Activated T-cell treated with anti-CD3 and anti-CD28 coated beads, Interleukin-2, amount 50 U/mL, for 72 hours (primary cell): ENCODE results near the gene OR1J1. TPM values are rescaled to one million over a fixed set of nuclear protein-coding genes. Genes with fewer than 3 reads are reported as not detected.
A peak's percentile ranks its signal among the peaks of the same experiment; 100 is the strongest.

ENCODE experiments used
- ATAC-seq, 2 donors: fragments of 150-1000 bp; cut with Tn5 transposase; replicated peaks in 1 of 2; 2 replicates each; pipeline ENCODE4 v1.10.0; 2021; ENCODE audit warnings: moderate library complexity in 2 of 2, mild to moderate bottlenecking in 1 of 2
- DNase-seq, 2 donors: peaks; one replicate each; pipeline ENCODE4 v3.0.0; 2021 to 2022; ENCODE audit warnings: mixed read lengths in 1 of 2
- H3K27ac Mint-ChIP-seq: one replicate; pipeline ENCODE4 v1.8.0; 2022; ENCODE audit warnings: mild to moderate bottlenecking, moderate library complexity, mixed read lengths
- H3K27me3 Mint-ChIP-seq: one replicate; pipeline ENCODE4 v1.8.0; 2022; ENCODE audit warnings: low read depth, mixed read lengths
- H3K36me3 Mint-ChIP-seq, 2 donors: one replicate each; pipeline ENCODE4 v1.8.0; 2022; ENCODE audit warnings: mixed read lengths in 2 of 2, mild to moderate bottlenecking in 1 of 2; ENCODE audit not compliant: insufficient read depth in 2 of 2
- H3K4me1 Mint-ChIP-seq: one replicate; pipeline ENCODE4 v1.8.0; 2022; ENCODE audit warnings: low read depth, mixed read lengths
- H3K4me3 Mint-ChIP-seq, 2 donors: one replicate each; pipeline ENCODE4 v1.8.0; 2022; ENCODE audit warnings: mild to moderate bottlenecking in 2 of 2, mixed read lengths in 2 of 2, moderate library complexity in 2 of 2
- H3K9me3 Mint-ChIP-seq, 2 donors: one replicate each; pipeline ENCODE4 v1.8.0; 2022; ENCODE audit warnings: mixed read lengths in 2 of 2
- total RNA-seq, 2 donors: library from RNA; stranded (reverse); gene quantifications; one replicate each; pipeline ENCODE4 v1.2.3, GENCODE V29; 2022

Gene OR1J1
- total RNA-seq, 2 donors from 2014 or later, result not detected

DNA sequence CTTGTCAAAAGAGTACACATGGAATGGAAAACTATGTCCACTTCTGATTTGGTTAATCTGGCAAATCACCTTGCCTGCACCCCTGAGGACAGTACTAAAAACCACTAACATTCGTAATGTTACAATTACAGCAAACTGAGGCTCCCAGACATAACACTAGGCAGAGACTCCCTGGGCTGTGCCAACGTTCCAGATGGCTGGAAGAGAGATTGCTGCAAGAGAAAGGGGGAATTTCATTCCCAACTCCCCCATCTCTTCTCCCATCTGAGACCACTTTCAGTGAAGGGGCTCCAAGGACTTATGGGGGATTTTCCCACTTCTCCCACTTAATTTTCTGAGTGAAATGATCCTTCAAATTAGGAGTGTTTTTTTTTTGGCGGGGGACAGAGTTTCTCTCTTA, 11.3 kb downstream of the OR1J1 start:
- peaks cover 2% of the 10 kb centered on the region for H3K27me3 Mint-ChIP-seq
- H3K9me3 Mint-ChIP-seq, result no peaks in the 10 kb centered on the region
- no peak for ATAC-seq
- no peak overlapping the region for H3K27ac Mint-ChIP-seq
- H3K4me3 Mint-ChIP-seq, result no peak overlapping the region
- DNase-seq, result no peak
- no peaks in the 10 kb centered on the region for H3K36me3 Mint-ChIP-seq
- peaks cover 9% of the 10 kb centered on the region for H3K4me1 Mint-ChIP-seq

DNA sequence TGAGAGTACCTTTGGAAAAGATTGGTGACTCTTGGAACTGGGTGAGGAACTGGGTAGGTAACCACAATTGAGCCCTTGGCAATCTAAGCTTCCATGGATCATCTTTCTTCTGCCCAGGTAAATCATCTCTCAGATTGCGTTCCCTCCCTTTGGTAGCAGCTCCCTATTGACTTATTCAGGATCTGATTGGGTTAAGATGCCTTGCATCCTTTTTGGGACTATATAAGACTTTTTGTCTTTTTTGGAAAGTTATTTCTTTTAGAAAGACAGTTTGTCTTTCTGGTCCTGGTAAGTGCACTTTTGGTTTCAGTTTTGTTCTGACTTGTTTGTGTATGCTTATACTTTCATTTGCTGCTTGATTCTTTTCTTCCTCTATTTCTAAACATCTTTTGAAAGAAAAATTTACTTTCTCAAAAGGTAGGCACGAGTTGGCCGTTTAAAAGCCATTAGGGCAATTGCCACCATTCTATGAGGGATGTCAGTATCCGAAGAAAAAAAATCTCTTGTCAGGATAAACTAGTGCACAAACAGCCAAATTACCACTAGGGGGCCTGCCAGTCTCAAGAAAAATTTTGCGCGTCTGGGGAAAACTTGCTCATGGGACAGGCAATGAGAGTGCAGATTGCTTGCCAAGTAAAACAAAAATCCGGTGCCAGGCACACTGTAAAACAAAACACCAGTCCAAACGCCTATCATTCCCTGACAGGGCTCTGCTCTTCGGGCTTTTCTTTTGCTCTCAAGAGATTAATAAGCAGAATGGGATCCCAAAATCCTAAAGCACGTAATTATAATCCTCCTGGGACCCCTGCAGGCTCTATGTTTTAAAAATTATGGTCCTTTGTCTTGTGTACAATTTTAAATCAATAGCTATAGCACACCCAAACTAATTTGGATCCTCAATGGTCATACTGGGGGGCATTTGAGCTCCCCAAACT, 12.8 kb downstream of the OR1J1 start:
- no peaks in the 10 kb centered on the region for H3K36me3 Mint-ChIP-seq
- H3K4me1 Mint-ChIP-seq, result peaks cover 9% of the 10 kb centered on the region
- ATAC-seq (peak; percentile 79 to 80), DNase-seq (peak; percentile 65 to 71)
- H3K9me3 Mint-ChIP-seq, result no peaks in the 10 kb centered on the region
- peak overlapping the region; percentile 76 to 95 for H3K4me3 Mint-ChIP-seq
- H3K27ac Mint-ChIP-seq, result peak overlapping the region; percentile 95
- peaks cover 15% of the 10 kb centered on the region for H3K27me3 Mint-ChIP-seq

DNA sequence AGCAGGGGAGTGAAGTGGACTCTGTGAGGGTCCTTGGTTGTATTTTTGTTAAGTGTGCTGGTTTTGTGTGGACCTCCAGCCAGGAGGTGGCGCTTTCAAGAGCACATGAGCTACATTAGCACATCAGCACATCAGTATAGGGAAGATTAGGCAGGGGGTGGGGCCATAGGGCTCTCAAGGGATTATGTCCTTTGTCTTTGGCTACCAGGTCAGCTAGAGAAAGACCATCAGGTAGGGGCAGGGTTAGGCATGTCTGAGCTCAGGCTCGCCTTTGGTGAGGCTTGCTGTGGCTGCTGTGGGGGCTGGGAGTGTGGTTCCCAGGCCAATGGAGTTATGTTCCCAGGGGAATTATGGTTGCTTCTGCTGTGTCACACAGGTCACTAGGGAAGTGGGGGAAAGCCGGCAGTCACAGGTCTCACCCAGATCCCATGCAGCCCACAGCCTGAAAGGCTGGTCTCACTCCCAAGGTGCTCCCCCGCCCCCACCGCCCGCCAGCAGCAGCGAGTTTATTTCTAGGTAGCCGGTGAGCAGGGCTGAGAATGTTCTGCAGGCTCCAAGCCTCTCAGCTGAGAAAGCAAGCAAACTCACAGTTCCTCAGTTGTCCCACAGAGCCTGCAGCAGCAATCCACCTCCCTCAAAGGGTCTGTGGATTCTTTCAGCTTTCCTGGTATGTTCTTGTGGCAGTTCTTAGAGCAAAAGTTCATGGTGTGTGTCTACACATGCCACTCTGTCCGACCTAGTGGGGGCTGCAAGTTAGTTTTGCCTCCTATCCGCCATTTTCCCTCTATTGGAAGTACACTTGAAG, 13.7 kb downstream of the OR1J1 start:
- Mint-ChIP-seq H3K4me1 (peaks cover 9% of the 10 kb centered on the region), H3K27me3 (peaks cover 15% of the 10 kb centered on the region), H3K9me3 (no peaks in the 10 kb centered on the region), H3K27ac (peak overlapping the region; percentile 95), H3K36me3 (no peaks in the 10 kb centered on the region), H3K4me3 (peak overlapping the region; percentile 76 to 95)
- ATAC-seq (peak; percentile 41 to 43), DNase-seq (peak; percentile 35 to 36)

DNA sequence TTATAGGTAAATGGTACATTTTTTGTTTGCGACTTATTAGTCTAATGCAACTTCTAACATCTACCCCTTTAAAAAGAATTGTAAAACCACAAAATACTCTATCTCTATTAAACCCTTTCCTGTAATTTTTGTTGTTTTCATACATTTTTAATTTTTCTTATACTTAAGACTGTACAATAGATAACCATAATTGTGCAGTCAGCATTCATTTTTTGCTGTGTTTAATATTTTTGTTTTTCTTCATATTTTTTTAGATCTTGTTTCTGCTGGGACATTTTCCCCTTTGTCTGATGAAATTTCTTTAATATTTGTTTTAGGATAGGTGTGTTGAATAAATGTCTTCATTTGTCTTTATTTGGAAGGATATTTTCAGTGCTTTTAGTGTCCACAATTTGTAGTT, 19.9 kb downstream of the OR1J1 start:
- no peak for ATAC-seq
- H3K27me3 Mint-ChIP-seq, result peaks cover 21% of the 10 kb centered on the region
- no peaks in the 10 kb centered on the region for H3K4me1 Mint-ChIP-seq

DNA sequence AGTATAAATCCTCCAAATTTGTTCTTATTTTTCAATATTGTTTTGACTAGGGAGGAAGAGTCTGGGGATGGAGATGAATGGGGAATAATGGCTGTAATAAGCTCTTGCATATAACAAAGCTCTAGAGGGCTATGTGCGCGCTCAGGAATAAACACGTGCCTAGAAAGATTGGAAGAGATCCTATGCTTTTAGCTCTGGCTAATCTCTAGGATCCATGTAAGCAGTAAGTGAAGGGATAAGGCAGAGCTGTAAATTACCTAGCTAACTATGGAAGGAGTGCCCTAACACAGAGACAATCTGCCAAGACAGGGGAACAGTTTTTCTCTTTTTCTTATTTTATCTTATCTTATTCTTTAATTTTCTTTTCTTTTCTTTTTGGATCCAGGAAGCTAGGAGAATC, 21.6 kb downstream of the OR1J1 start:
- no peak for DNase-seq
- Mint-ChIP-seq H3K9me3 (no peaks in the 10 kb centered on the region), H3K36me3 (no peaks in the 10 kb centered on the region), H3K4me3 (no peak overlapping the region), H3K27me3 (peaks cover 16% of the 10 kb centered on the region), H3K4me1 (no peaks in the 10 kb centered on the region), H3K27ac (no peak overlapping the region)
- no peak for ATAC-seq

More for the DNA sequence above, 19.9 kb downstream of the OR1J1 start:
- DNase-seq, result no peak
- no peak overlapping the region for H3K27ac Mint-ChIP-seq
- H3K36me3 Mint-ChIP-seq, result no peaks in the 10 kb centered on the region
- H3K9me3 Mint-ChIP-seq, result no peaks in the 10 kb centered on the region
- no peak overlapping the region for H3K4me3 Mint-ChIP-seq

DNA sequence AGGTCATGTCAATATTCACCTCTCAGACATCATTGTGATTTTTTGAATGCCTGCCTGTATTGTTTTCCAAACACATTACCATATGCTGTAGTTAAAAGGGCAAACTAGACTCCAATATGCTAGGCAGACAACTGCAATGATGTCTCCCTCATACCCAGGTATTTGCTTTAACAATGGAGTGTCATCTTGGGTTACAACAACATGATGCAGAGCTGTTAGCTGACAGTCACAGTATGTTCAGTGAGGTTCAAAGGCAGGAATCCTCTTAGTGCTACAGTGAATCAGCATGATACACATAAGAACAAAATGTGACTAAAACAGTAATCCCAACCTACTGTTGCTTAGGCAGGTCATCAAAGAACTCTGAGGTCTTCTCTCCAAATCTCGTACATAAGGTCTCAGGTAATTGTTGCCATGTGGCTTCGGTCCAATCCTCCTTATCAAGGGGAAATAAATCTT, 24.0 kb downstream of the OR1J1 start:
- H3K36me3 Mint-ChIP-seq, result no peaks in the 10 kb centered on the region
- H3K4me1 Mint-ChIP-seq, result no peaks in the 10 kb centered on the region
- ATAC-seq (no peak), DNase-seq (no peak)
- no peak overlapping the region for H3K27ac Mint-ChIP-seq
- H3K27me3 Mint-ChIP-seq, result peaks cover 6% of the 10 kb centered on the region
- H3K9me3 Mint-ChIP-seq, result no peaks in the 10 kb centered on the region
- H3K4me3 Mint-ChIP-seq, result no peak overlapping the region

DNA sequence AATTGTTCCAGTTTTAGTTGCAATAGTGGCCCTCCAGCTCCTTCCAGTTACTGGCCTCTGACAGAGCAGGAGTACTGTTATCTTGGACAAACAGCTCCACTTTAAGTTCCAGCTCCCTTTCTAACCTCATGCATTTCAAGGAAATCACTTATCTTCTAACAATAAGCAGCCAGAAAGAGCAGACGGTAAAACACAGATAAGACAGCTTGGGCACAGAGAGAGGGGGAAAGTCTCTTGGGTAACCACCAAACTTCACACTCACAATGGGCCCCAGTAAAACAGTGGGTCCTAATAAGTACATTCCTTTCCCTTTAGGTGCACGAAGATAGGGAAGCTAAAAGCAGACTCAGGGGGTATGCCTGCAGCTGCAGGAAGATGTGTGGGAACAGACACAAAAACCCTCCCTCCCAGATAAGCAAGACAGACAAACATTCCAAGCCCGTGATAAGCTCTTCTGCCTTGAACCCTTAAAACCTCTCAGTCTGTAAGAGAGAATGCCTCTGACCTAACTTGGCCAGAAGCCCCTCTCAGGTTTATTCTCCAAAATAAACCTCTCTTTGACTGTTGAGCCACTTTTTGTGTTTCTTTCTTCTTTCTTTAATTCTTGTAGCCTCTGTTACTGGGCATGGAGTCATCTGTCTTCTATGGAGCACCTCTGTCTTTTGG, 30.8 kb downstream of the OR1J1 start:
- no peaks in the 10 kb centered on the region for H3K4me1 Mint-ChIP-seq
- no peak overlapping the region for H3K4me3 Mint-ChIP-seq
- DNase-seq (no peak), ATAC-seq (no peak)
- no peak overlapping the region for H3K27ac Mint-ChIP-seq
- no peaks in the 10 kb centered on the region for H3K36me3 Mint-ChIP-seq
- H3K27me3 Mint-ChIP-seq, result no peaks in the 10 kb centered on the region
- no peaks in the 10 kb centered on the region for H3K9me3 Mint-ChIP-seq

DNA sequence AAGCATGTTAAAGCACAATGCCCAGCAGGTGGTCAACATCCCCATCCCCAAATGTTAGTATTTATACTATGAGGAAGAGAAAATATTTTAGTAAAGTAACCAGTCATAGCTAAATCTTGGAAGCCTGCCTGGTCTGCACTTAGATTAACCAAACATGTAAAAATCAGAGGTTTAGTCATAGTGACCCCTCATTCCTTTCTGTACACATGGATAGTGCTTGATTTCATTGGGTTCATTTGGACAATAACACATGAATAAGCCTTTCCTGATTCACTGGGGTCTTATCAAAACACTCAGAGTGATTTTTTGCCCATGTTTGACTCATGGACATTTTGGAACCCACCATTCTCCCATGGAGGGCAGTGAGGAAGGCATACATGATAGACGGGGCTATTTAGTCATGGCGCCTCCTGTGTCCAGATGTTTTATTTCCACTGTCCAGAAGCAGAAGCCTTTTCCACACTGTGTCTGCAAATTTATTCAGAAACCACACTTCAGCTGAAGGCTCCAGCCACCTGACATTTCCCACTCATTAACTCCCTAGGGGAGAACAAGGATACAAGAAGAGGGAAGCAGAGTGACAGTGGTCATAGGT, 32.5 kb downstream of the OR1J1 start:
- H3K4me3 Mint-ChIP-seq, result no peak overlapping the region
- no peak for DNase-seq
- peaks cover 6% of the 10 kb centered on the region for H3K27me3 Mint-ChIP-seq
- no peak overlapping the region for H3K27ac Mint-ChIP-seq
- no peaks in the 10 kb centered on the region for H3K36me3 Mint-ChIP-seq
- H3K9me3 Mint-ChIP-seq, result no peaks in the 10 kb centered on the region
- no peaks in the 10 kb centered on the region for H3K4me1 Mint-ChIP-seq
- ATAC-seq, result no peak

DNA sequence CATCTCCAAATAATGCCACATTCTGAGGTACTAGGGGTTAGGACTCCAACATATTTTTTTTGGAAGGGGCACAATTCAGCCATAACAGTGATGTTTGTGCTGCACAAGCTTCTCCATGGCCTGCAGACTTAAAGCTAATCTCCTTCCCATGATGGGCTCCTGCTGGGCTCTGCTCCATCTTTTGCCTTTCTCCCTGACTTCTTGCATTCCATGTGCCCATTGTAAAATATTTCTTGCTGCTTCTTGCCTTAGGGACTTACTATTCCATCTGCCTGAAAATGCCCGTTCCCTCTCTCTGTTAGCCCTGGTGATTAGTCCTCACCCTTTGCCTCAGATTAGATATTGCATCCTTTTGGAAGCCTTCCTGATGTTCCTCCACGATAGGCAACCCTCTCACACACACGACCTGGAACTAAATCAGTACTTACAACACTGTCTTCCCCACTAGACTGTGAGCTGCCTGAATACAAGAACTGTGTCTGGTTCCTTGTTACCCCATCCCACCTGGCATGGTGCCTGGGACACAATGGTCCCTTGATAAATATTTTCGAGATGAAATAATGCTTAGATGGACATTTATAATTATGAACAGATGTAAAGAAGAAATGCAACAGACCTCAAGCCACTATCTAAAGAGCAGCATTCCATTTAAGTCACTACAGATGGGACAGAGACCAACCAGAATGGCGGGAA, 33.5 kb downstream of the OR1J1 start:
- no peaks in the 10 kb centered on the region for H3K9me3 Mint-ChIP-seq
- no peaks in the 10 kb centered on the region for H3K36me3 Mint-ChIP-seq
- H3K4me3 Mint-ChIP-seq, result no peak overlapping the region
- no peak for ATAC-seq
- no peak overlapping the region for H3K27ac Mint-ChIP-seq
- peaks cover 6% of the 10 kb centered on the region for H3K27me3 Mint-ChIP-seq
- no peak for DNase-seq
- H3K4me1 Mint-ChIP-seq, result no peaks in the 10 kb centered on the region

DNA sequence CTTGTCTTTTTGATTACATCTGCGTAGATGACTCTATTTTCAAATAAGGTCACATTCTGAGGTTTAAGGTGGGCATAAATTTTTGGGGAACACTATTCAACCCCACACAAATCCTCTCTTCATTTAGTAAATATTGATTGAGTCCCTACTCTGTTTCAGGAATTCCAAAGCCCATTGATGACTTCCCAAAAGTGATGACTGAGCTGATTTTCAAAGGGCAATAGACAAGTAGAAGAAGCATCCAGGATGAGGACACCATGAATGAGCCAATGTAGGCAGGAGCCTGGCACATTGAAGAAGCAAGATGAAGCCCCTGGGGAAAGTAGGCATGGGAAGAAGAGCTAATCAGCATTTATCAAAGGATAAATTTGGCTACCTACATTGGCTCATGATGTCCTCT, 35.2 kb downstream of the OR1J1 start:
- Mint-ChIP-seq H3K27ac (no peak overlapping the region), H3K4me3 (no peak overlapping the region), H3K9me3 (no peaks in the 10 kb centered on the region), H3K4me1 (no peaks in the 10 kb centered on the region), H3K36me3 (no peaks in the 10 kb centered on the region), H3K27me3 (peaks cover 6% of the 10 kb centered on the region)
- no peak for ATAC-seq
- no peak for DNase-seq
